Prostate gland (tissue), 2 donors: ENCODE results near the gene NEURL1B.

Source experiments
- POLR2A ChIP-seq: fragments of 450-650 bp; IDR thresholded peaks from one replicate; pipeline ENCODE4 v1.6.1; 2016; ENCODE audit warnings: antibody characterized with exemption, mild to moderate bottlenecking
- POLR2AphosphoS5 ChIP-seq: sonication (generic); formaldehyde crosslinking; IDR thresholded peaks from one replicate; pipeline ENCODE4 v1.6.1; 2017; ENCODE audit warnings: antibody characterized with exemption
- TF ChIP-seq, protein P1 (sequence below), 4 experiments: fragments of 200-600 bp in 2 of 4; fragments of 450-650 bp in 2 of 4; sonication (generic) in 2 of 4; IDR thresholded peaks; 1 replicate in 3 of 4; 2 replicates in 1 of 4; pipeline ENCODE4 v1.5.1; 2016 to 2019; ENCODE audit warnings: antibody characterized with exemption in 4 of 4, mild to moderate bottlenecking in 2 of 4, moderate library complexity in 2 of 4

DNA sequence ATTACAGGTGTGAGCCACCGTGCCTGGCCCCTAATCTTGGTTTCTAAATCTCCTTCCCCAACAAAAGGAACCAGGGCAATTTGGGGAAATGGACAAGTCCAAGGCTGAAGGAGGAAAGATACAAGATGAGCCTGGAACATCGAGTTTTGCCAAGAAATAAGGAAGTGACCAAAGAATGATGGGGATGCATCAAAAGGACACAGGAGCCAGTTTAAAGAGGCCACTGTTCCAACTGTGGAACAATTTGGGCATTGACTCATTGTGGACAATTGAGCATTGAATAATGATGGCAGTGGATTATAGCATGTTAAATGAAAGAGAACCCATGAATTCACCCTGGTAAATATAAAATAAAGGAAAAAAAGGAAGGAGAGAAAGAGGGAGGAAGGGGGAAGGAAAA is 82.4 kb downstream of the NEURL1B start:
- TF ChIP-seq, protein P1, sequence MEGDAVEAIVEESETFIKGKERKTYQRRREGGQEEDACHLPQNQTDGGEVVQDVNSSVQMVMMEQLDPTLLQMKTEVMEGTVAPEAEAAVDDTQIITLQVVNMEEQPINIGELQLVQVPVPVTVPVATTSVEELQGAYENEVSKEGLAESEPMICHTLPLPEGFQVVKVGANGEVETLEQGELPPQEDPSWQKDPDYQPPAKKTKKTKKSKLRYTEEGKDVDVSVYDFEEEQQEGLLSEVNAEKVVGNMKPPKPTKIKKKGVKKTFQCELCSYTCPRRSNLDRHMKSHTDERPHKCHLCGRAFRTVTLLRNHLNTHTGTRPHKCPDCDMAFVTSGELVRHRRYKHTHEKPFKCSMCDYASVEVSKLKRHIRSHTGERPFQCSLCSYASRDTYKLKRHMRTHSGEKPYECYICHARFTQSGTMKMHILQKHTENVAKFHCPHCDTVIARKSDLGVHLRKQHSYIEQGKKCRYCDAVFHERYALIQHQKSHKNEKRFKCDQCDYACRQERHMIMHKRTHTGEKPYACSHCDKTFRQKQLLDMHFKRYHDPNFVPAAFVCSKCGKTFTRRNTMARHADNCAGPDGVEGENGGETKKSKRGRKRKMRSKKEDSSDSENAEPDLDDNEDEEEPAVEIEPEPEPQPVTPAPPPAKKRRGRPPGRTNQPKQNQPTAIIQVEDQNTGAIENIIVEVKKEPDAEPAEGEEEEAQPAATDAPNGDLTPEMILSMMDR (IDR thresholded peaks at IDR 0.05): no peak
- TF ChIP-seq POLR2A (no peak), POLR2AphosphoS5 (no peak)
